Stomach (tissue), 4 donors: ENCODE data around the gene EIF2S1.

Experiments used
- POLR2A ChIP-seq, 4 donors: fragments of 450-650 bp; IDR thresholded peaks; one replicate each; pipeline ENCODE4 v1.6.1; 2016; ENCODE audit warnings: antibody characterized with exemption in 4 of 4, control low read depth in 2 of 4, mild to moderate bottlenecking in 1 of 4, moderate library complexity in 1 of 4
- POLR2AphosphoS5 ChIP-seq, 3 donors: sonication (generic); formaldehyde crosslinking; IDR thresholded peaks; one replicate each; pipeline ENCODE4 v1.6.1; 2016; ENCODE audit warnings: antibody characterized with exemption in 3 of 3
- TF ChIP-seq, protein P1 (sequence below), 7 experiments: fragments of 450-650 bp in 4 of 7; fragments of 200-600 bp in 3 of 7; sonication (generic) in 3 of 7; IDR thresholded peaks; one replicate each; pipeline ENCODE4 v1.5.1; 2016 to 2019; ENCODE audit warnings: antibody characterized with exemption in 7 of 7, control low read depth in 2 of 7, mild to moderate bottlenecking in 1 of 7

DNA sequence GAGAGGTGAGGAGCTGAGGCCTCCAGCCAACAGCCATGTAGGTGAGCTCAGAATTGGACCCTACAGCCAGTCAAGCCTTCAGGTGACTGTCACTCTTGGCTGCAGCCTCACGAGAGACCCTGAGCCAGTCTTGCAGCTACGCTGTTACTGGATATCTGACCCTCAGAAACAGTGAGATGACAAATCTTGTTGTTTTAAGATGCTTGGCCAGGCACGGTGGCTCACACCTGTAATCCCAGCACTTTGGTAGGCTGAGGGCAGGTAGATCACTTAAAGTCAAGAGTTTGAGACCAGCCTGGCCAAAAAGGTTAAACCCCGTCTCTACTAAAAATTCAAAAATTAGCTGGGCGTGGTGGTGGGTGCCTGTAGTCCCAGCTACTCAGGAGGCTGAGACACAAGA, 45.6 kb downstream of the EIF2S1 start:
- TF ChIP-seq, protein P1, sequence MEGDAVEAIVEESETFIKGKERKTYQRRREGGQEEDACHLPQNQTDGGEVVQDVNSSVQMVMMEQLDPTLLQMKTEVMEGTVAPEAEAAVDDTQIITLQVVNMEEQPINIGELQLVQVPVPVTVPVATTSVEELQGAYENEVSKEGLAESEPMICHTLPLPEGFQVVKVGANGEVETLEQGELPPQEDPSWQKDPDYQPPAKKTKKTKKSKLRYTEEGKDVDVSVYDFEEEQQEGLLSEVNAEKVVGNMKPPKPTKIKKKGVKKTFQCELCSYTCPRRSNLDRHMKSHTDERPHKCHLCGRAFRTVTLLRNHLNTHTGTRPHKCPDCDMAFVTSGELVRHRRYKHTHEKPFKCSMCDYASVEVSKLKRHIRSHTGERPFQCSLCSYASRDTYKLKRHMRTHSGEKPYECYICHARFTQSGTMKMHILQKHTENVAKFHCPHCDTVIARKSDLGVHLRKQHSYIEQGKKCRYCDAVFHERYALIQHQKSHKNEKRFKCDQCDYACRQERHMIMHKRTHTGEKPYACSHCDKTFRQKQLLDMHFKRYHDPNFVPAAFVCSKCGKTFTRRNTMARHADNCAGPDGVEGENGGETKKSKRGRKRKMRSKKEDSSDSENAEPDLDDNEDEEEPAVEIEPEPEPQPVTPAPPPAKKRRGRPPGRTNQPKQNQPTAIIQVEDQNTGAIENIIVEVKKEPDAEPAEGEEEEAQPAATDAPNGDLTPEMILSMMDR (IDR thresholded peaks at IDR 0.05): no peak
- TF ChIP-seq POLR2AphosphoS5 (IDR thresholded peaks at IDR 0.05): no peak
- TF ChIP-seq POLR2A (IDR thresholded peaks at IDR 0.05): no peak
